GM12892 (cell line): ENCODE measurements around the gene SNX25.
A peak's percentile ranks its signal among the peaks of the same experiment; 100 is the strongest.
"Not testable (repeated sequence)": the region's sequence is repeated elsewhere in the genome, so short reads cannot be mapped to it uniquely, and the experiment has no call there.

Source experiments
- DNase-seq: peaks from one replicate; pipeline ENCODE4 v3.0.0; 2011; ENCODE audit not compliant: insufficient read length
- FAIRE-seq: peaks from 2 replicates; lab custom pipeline; 2011; peaks lifted over from hg19 to GRCh38; lab: Jason Lieb, UNC
- POLR2A ChIP-seq: IDR thresholded peaks from 2 replicates; pipeline ENCODE4 v1.6.1; 2011; ENCODE audit warnings: low read depth, low read length, control low read depth
- POLR2AphosphoS5 ChIP-seq: IDR thresholded peaks from 2 replicates; pipeline ENCODE4 v1.6.1; 2011; ENCODE audit warnings: low read depth, low read length, control low read depth
- TAF1 ChIP-seq: IDR thresholded peaks from 2 replicates; pipeline ENCODE4 v1.6.1; 2011; ENCODE audit warnings: low read depth, mild to moderate bottlenecking, control low read depth, low read length, borderline replicate concordance

The SNX25 gene

GRCh38 chr4:185207466-185207865, 1.9 kb upstream of the SNX25 start:
- FAIRE-seq (no peak), DNase-seq (no peak)
- TF ChIP-seq POLR2AphosphoS5, result no peak
- no peak for TF ChIP-seq TAF1
- TF ChIP-seq POLR2A, result no peak

- not testable (repeated sequence) for DNase-seq, FAIRE-seq
Observed at GRCh38 chr4:185209852-185210101, 379 bp downstream of the SNX25 start.

- DNase-seq (no peak), FAIRE-seq (peak; percentile 80)
- TF ChIP-seq POLR2A, result peak; percentile 29; the same call in 1 of the 2 replicates
- TF ChIP-seq POLR2AphosphoS5, result no peak
- no peak for TF ChIP-seq TAF1
Observed at GRCh38 chr4:185210102-185210981, 944 bp downstream of the SNX25 start.

GRCh38 chr4:185211035-185211434, 1.6 kb downstream of the SNX25 start:
- no peak for DNase-seq
- no peak for FAIRE-seq
- TF ChIP-seq POLR2A (no peak), TAF1 (no peak), POLR2AphosphoS5 (no peak)

GRCh38 chr4:185211641-185212040, 2.2 kb downstream of the SNX25 start:
- TF ChIP-seq POLR2A, result no peak
- no peak for TF ChIP-seq POLR2AphosphoS5
- no peak for TF ChIP-seq TAF1
- FAIRE-seq, result no peak
- no peak for DNase-seq

GRCh38 chr4:185212581-185212980, 3.2 kb downstream of the SNX25 start:
- no peak for DNase-seq
- TF ChIP-seq POLR2AphosphoS5, result no peak
- no peak for FAIRE-seq

- peak; percentile 30 for FAIRE-seq
- TF ChIP-seq POLR2A, result no peak
- no peak for TF ChIP-seq POLR2AphosphoS5
- no peak for TF ChIP-seq TAF1
- DNase-seq, result peak; percentile 41
Observed at GRCh38 chr4:185213877-185214276, 4.5 kb downstream of the SNX25 start.

GRCh38 chr4:185215261-185215660, 5.9 kb downstream of the SNX25 start:
- TF ChIP-seq TAF1 (no peak), POLR2A (no peak), POLR2AphosphoS5 (no peak)
- no peak for FAIRE-seq
- DNase-seq, result no peak

- FAIRE-seq, result no peak
- no peak for DNase-seq
- TF ChIP-seq TAF1 (no peak), POLR2AphosphoS5 (no peak)
Observed at GRCh38 chr4:185217408-185217975, 8.1 kb downstream of the SNX25 start.

GRCh38 chr4:185218312-185218711, 8.9 kb downstream of the SNX25 start:
- no peak for FAIRE-seq
- no peak for DNase-seq
- TF ChIP-seq TAF1, result no peak
- TF ChIP-seq POLR2AphosphoS5, result no peak
- TF ChIP-seq POLR2A, result no peak

GRCh38 chr4:185219551-185220344, 10.3 kb downstream of the SNX25 start:
- DNase-seq (no peak), FAIRE-seq (peak; percentile 70)
- TF ChIP-seq POLR2AphosphoS5 (no peak), TAF1 (no peak), POLR2A (no peak)

- TF ChIP-seq TAF1, result no peak
- no peak for TF ChIP-seq POLR2AphosphoS5
- peak; percentile 42 for FAIRE-seq
- no peak for DNase-seq
Observed at GRCh38 chr4:185221491-185221890, 12.1 kb downstream of the SNX25 start.
